Naive thymus-derived CD4-positive, alpha-beta T cell (primary cell): Measurements from ENCODE around the gene UBE3A. TPM values are rescaled to one million over a fixed set of nuclear protein-coding genes. Genes with fewer than 3 reads are reported as not detected.

ENCODE experiments used
- ATAC-seq: fragments of 150-1000 bp; cut with Tn5 transposase; 2 replicates; pipeline ENCODE4 v1.10.0; 2021; ENCODE audit warnings: mild to moderate bottlenecking, moderate library complexity
- CTCF ChIA-PET: fragments of 350-600 bp; sonication (Branson Sonifier 250); formaldehyde crosslinking; loops from one replicate; lab custom pipeline; 2021; ENCODE audit warnings: antibody characterized with exemption; lab: Charles Lee
- POLR2A ChIA-PET: fragments of 350-600 bp; sonication (Branson Sonifier 250); formaldehyde crosslinking; loops from one replicate; lab custom pipeline; 2021; ENCODE audit warnings: antibody characterized with exemption, inconsistent platforms; lab: Charles Lee
- DNase-seq, 9 donors: peaks; one replicate each; pipeline versions ENCODE4 v3.0.0 to v3.0.0-alpha.2; 2020 to 2022; ENCODE audit warnings: mixed read lengths in 1 of 9
- H3K27ac ChIP-seq: one replicate; pipeline ENCODE4 v1.7.0; 2013; ENCODE audit warnings: mild to moderate bottlenecking, low read depth, low read length, moderate library complexity
- H3K27me3 ChIP-seq, 2 donors: one replicate each; pipeline ENCODE4 v1.7.0; 2013; ENCODE audit warnings: low read length in 2 of 2, mild to moderate bottlenecking in 2 of 2, moderate library complexity in 2 of 2; ENCODE audit not compliant: control insufficient read depth in 2 of 2, insufficient read depth in 2 of 2
- H3K36me3 ChIP-seq, 3 experiments: 1 replicate in 2 of 3; 2 replicates in 1 of 3; pipeline ENCODE4 v1.7.0; 2013; ENCODE audit warnings: low read length in 3 of 3, mild to moderate bottlenecking in 3 of 3, moderate library complexity in 1 of 3; ENCODE audit not compliant: insufficient read depth in 3 of 3, control insufficient read depth in 2 of 3
- H3K4me1 ChIP-seq, 2 donors: one replicate each; pipeline ENCODE4 v1.7.0; 2013; ENCODE audit warnings: low read length in 2 of 2, mild to moderate bottlenecking in 2 of 2, moderate library complexity in 1 of 2; ENCODE audit not compliant: control insufficient read depth in 2 of 2, insufficient read depth in 2 of 2
- H3K4me3 ChIP-seq: 2 replicates; pipeline ENCODE4 v1.7.0; 2013; ENCODE audit warnings: mild to moderate bottlenecking, low read length
- H3K9me3 ChIP-seq, 3 experiments: 1 replicate in 2 of 3; 2 replicates in 1 of 3; pipeline ENCODE4 v1.7.0; 2013; ENCODE audit warnings: low read length in 3 of 3; ENCODE audit not compliant: control insufficient read depth in 2 of 3
- H3K27ac Mint-ChIP-seq, 9 donors: one replicate each; pipeline ENCODE4 v1.8.0; 2020 to 2022; ENCODE audit warnings: mixed read lengths in 9 of 9, mild to moderate bottlenecking in 8 of 9, moderate library complexity in 5 of 9, inconsistent platforms in 2 of 9
- H3K27me3 Mint-ChIP-seq, 5 donors: one replicate each; pipeline ENCODE4 v1.8.0; 2021 to 2022; ENCODE audit warnings: mixed read lengths in 5 of 5, mild to moderate bottlenecking in 1 of 5
- H3K36me3 Mint-ChIP-seq, 5 donors: one replicate each; pipeline ENCODE4 v1.8.0; 2020 to 2022; ENCODE audit warnings: mixed read lengths in 5 of 5, mild to moderate bottlenecking in 3 of 5, inconsistent platforms in 1 of 5
- H3K4me1 Mint-ChIP-seq, 7 donors: one replicate each; pipeline ENCODE4 v1.8.0; 2020 to 2022; ENCODE audit warnings: mixed read lengths in 7 of 7, mild to moderate bottlenecking in 3 of 7, inconsistent platforms in 1 of 7
- H3K4me3 Mint-ChIP-seq, 10 donors: one replicate each; pipeline ENCODE4 v1.8.0; 2020 to 2022; ENCODE audit warnings: mild to moderate bottlenecking in 10 of 10, mixed read lengths in 10 of 10, moderate library complexity in 6 of 10, inconsistent platforms in 2 of 10
- H3K9me3 Mint-ChIP-seq, 11 donors: one replicate each; pipeline ENCODE4 v1.8.0; 2020 to 2022; ENCODE audit warnings: mixed read lengths in 11 of 11, mild to moderate bottlenecking in 4 of 11, inconsistent platforms in 1 of 11, moderate library complexity in 1 of 11
- intact Hi-C, 2 donors: fragments of 100-400 bp; cut with micrococcal nuclease; formaldehyde crosslinking; loops; one replicate each; pipeline ENCODE4 v1.15.1; 2023
- polyA plus RNA-seq, 2 donors: library from polyadenylated mRNA; unstranded; fragments of 300-500 nt; fragmentation: Illumina TruSeq; gene quantifications; one replicate each; pipeline ENCODE4 v1.2.3, GENCODE V29; 2021
- total RNA-seq, 6 experiments: library from RNA in 5 of 6; stranded (reverse) in 5 of 6; gene quantifications; 1 replicate in 5 of 6; 2 replicates in 1 of 6; pipeline ENCODE4 v1.2.3 and lab custom pipeline; 2021 to 2026

Gene UBE3A
- total and polyA plus RNA-seq, 7 experiments from 2014 or later = 87.0 to 143 (median 107) TPM

- CTCF ChIA-PET = no interaction called here
- ATAC-seq = no peak
- Histone ChIP-seq H3K9me3 (no peaks in the 10 kb centered on the region), H3K4me1 (no peaks in the 10 kb centered on the region), H3K36me3 (no peaks in the 10 kb centered on the region), H3K27me3 (no peaks in the 10 kb centered on the region), H3K4me3 (no peak overlapping the region), H3K27ac (no peak overlapping the region)
- no peak overlapping the region for H3K27ac Mint-ChIP-seq
- H3K4me3 Mint-ChIP-seq = no peak overlapping the region
- H3K4me1 Mint-ChIP-seq = peaks cover 0 to 9% (median 0%) of the 10 kb centered on the region in 7 donors
- POLR2A ChIA-PET = no interaction called here
- intact Hi-C loops = no loop called here
- peaks cover 22 to 77% (median 64%) of the 10 kb centered on the region in 5 donors for H3K36me3 Mint-ChIP-seq
- H3K9me3 Mint-ChIP-seq = peaks cover 7 to 50% (median 19%) of the 10 kb centered on the region in 11 donors
- DNase-seq = no peak
- H3K27me3 Mint-ChIP-seq = no peaks in the 10 kb centered on the region
Observed at GRCh38 chr15:25331860-25332259, 107.0 kb downstream of the UBE3A start.

- H3K4me1 ChIP-seq = no peaks in the 10 kb centered on the region
- H3K27me3 ChIP-seq = no peaks in the 10 kb centered on the region
- Mint-ChIP-seq H3K27ac (no peak overlapping the region), H3K36me3 (peaks cover 22 to 76% (median 64%) of the 10 kb centered on the region in 5 donors), H3K4me3 (no peak overlapping the region), H3K4me1 (peaks cover 0 to 9% (median 0%) of the 10 kb centered on the region in 7 donors), H3K27me3 (no peaks in the 10 kb centered on the region), H3K9me3 (peaks cover 6 to 51% (median 20%) of the 10 kb centered on the region in 11 donors)
- CTCF ChIA-PET = no interaction called here
- DNase-seq (no peak), ATAC-seq (no peak)
- intact Hi-C loops = no loop called here
- no peaks in the 10 kb centered on the region for H3K9me3 ChIP-seq
- H3K27ac ChIP-seq = no peak overlapping the region
- POLR2A ChIA-PET = no interaction called here
- no peaks in the 10 kb centered on the region for H3K36me3 ChIP-seq
- no peak overlapping the region for H3K4me3 ChIP-seq
Observed at GRCh38 chr15:25331404-25331803, 107.4 kb downstream of the UBE3A start.

GRCh38 chr15:25329696-25330095 is 109.1 kb downstream of the UBE3A start:
- Mint-ChIP-seq H3K27me3 (no peaks in the 10 kb centered on the region), H3K36me3 (peaks cover 7 to 76% (median 64%) of the 10 kb centered on the region in 5 donors), H3K9me3 (peaks cover 2 to 37% (median 16%) of the 10 kb centered on the region in 11 donors), H3K4me1 (peaks cover 0 to 3% (median 0%) of the 10 kb centered on the region in 7 donors), H3K27ac (no peak overlapping the region), H3K4me3 (no peak overlapping the region)
- CTCF ChIA-PET = interaction anchor here (0.6 kb wide), 1 partner anchor 172 kb away, joined by 3 read pairs; no protein-coding TSS in a partner anchor
- POLR2A ChIA-PET = no interaction called here
- Histone ChIP-seq H3K27ac (no peak overlapping the region), H3K4me3 (no peak overlapping the region), H3K9me3 (peaks cover 0 to 2% (median 0%) of the 10 kb centered on the region in 3 experiments), H3K4me1 (no peaks in the 10 kb centered on the region), H3K36me3 (no peaks in the 10 kb centered on the region), H3K27me3 (no peaks in the 10 kb centered on the region)
- no peak for ATAC-seq
- intact Hi-C loops = loop anchor here in 1 of 2 donors (5.0 kb wide), 1 partner anchor 108 kb away; the partner anchor contains the start of gene UBE3A
- no peak for DNase-seq

GRCh38 chr15:25327686-25328085 is 111.1 kb downstream of the UBE3A start:
- intact Hi-C loops = loop anchor here in 1 of 2 donors (5.0 kb wide), 1 partner anchor 110 kb away; the partner anchor contains the start of gene UBE3A
- H3K27me3 ChIP-seq = no peaks in the 10 kb centered on the region
- Mint-ChIP-seq H3K4me3 (no peak overlapping the region), H3K9me3 (peaks cover 5 to 42% (median 16%) of the 10 kb centered on the region in 11 donors), H3K27ac (no peak overlapping the region), H3K27me3 (no peaks in the 10 kb centered on the region), H3K36me3 (peaks cover 7 to 77% (median 66%) of the 10 kb centered on the region in 5 donors), H3K4me1 (peaks cover 0 to 2% (median 0%) of the 10 kb centered on the region in 7 donors)
- peaks cover 0 to 20% (median 0%) of the 10 kb centered on the region in 3 experiments for H3K9me3 ChIP-seq
- no peak overlapping the region for H3K4me3 ChIP-seq
- DNase-seq (no peak), ATAC-seq (no peak)
- H3K27ac ChIP-seq = no peak overlapping the region
- CTCF ChIA-PET = no interaction called here
- POLR2A ChIA-PET = no interaction called here
- H3K36me3 ChIP-seq = peaks cover 0 to 3% (median 0%) of the 10 kb centered on the region in 3 experiments
- H3K4me1 ChIP-seq = no peaks in the 10 kb centered on the region

- CTCF ChIA-PET = no interaction called here
- H3K4me3 ChIP-seq = no peak overlapping the region
- POLR2A ChIA-PET = no interaction called here
- Mint-ChIP-seq H3K4me3 (no peak overlapping the region), H3K27ac (no peak overlapping the region), H3K27me3 (no peaks in the 10 kb centered on the region), H3K4me1 (no peaks in the 10 kb centered on the region), H3K9me3 (peaks cover 8 to 56% (median 23%) of the 10 kb centered on the region in 11 donors), H3K36me3 (peaks cover 8 to 66% (median 56%) of the 10 kb centered on the region in 5 donors)
- H3K4me1 ChIP-seq = no peaks in the 10 kb centered on the region
- H3K27ac ChIP-seq = no peak overlapping the region
- intact Hi-C loops = loop anchor here in 1 of 2 donors (5.0 kb wide), 1 partner anchor 112 kb away; the partner anchor contains the start of gene UBE3A
- DNase-seq (no peak), ATAC-seq (no peak)
- no peaks in the 10 kb centered on the region for H3K27me3 ChIP-seq
- H3K36me3 ChIP-seq = peaks cover 0 to 3% (median 0%) of the 10 kb centered on the region in 3 experiments
- H3K9me3 ChIP-seq = peaks cover 0 to 39% (median 0%) of the 10 kb centered on the region in 3 experiments
Observed at GRCh38 chr15:25325187-25325586, 113.6 kb downstream of the UBE3A start.

- no peaks in the 10 kb centered on the region for H3K4me1 ChIP-seq
- POLR2A ChIA-PET = no interaction called here
- peaks cover 0 to 53% (median 3%) of the 10 kb centered on the region in 3 experiments for H3K9me3 ChIP-seq
- Mint-ChIP-seq H3K4me3 (no peak overlapping the region), H3K27me3 (no peaks in the 10 kb centered on the region), H3K27ac (no peak overlapping the region), H3K36me3 (peaks cover 15 to 70% (median 55%) of the 10 kb centered on the region in 5 donors), H3K9me3 (peaks cover 9 to 74% (median 37%) of the 10 kb centered on the region in 11 donors), H3K4me1 (no peaks in the 10 kb centered on the region)
- H3K27ac ChIP-seq = no peak overlapping the region
- H3K27me3 ChIP-seq = no peaks in the 10 kb centered on the region
- H3K36me3 ChIP-seq = peaks cover 0 to 3% (median 0%) of the 10 kb centered on the region in 3 experiments
- ATAC-seq (no peak), DNase-seq (no peak)
- intact Hi-C loops = no loop called here
- H3K4me3 ChIP-seq = no peak overlapping the region
- CTCF ChIA-PET = no interaction called here
Observed at GRCh38 chr15:25323420-25323819, 115.4 kb downstream of the UBE3A start.

- Histone ChIP-seq H3K4me3 (no peak overlapping the region), H3K4me1 (no peaks in the 10 kb centered on the region), H3K9me3 (no peaks in the 10 kb centered on the region), H3K27ac (no peak overlapping the region), H3K36me3 (no peaks in the 10 kb centered on the region), H3K27me3 (no peaks in the 10 kb centered on the region)
- POLR2A ChIA-PET = no interaction called here
- no peak overlapping the region for H3K4me3 Mint-ChIP-seq
- no peak overlapping the region for H3K27ac Mint-ChIP-seq
- no peak for DNase-seq
- H3K36me3 Mint-ChIP-seq = peaks cover 0 to 13% (median 0%) of the 10 kb centered on the region in 5 donors
- no peak for ATAC-seq
- intact Hi-C loops = no loop called here
- peaks cover 0 to 9% (median 4%) of the 10 kb centered on the region in 5 donors for H3K27me3 Mint-ChIP-seq
- H3K4me1 Mint-ChIP-seq = no peaks in the 10 kb centered on the region
- peaks cover 6 to 75% (median 24%) of the 10 kb centered on the region in 11 donors for H3K9me3 Mint-ChIP-seq
- CTCF ChIA-PET = no interaction called here
Observed at GRCh38 chr15:25287823-25288222, 151.0 kb downstream of the UBE3A start.
